DOHH2 (cell line): Measurements from ENCODE around the gene SLC28A3.

ENCODE experiments used
- H3F3A ChIP-seq: fragments of 200-600 bp; sonication (generic), shearing (Covaris generic); 2 replicates; pipeline ENCODE4 v1.6.0; 2016; ENCODE audit warnings: antibody characterized with exemption, mild to moderate bottlenecking; ENCODE audit not compliant: control insufficient read depth, insufficient read depth
- H3K27ac ChIP-seq: fragments of 200-600 bp; sonication (generic); 2 replicates; pipeline ENCODE4 v1.5.1; 2014; ENCODE audit warnings: low read depth, mild to moderate bottlenecking, low read length, moderate library complexity
- H3K27me3 ChIP-seq: fragments of 200-600 bp; sonication (generic); 2 replicates; pipeline ENCODE4 v1.6.1; 2014; ENCODE audit warnings: mild to moderate bottlenecking, low read length, mixed read lengths; ENCODE audit not compliant: control insufficient read depth
- H3K36me3 ChIP-seq: fragments of 200-600 bp; sonication (generic); 2 replicates; pipeline ENCODE4 v1.6.1; 2014; ENCODE audit warnings: mild to moderate bottlenecking, low read length, moderate library complexity, mixed read lengths; ENCODE audit not compliant: control insufficient read depth
- H3K4me1 ChIP-seq: fragments of 200-600 bp; sonication (generic); 2 replicates; pipeline ENCODE4 v1.6.1; 2014; ENCODE audit warnings: mild to moderate bottlenecking, low read length, mixed read lengths; ENCODE audit not compliant: control insufficient read depth
- H3K4me2 ChIP-seq: fragments of 200-600 bp; sonication (generic); 2 replicates; pipeline ENCODE4 v1.6.0; 2014; ENCODE audit warnings: mild to moderate bottlenecking, low read length, moderate library complexity
- H3K4me3 ChIP-seq: fragments of 200-600 bp; sonication (generic); 2 replicates; pipeline ENCODE4 v1.5.1; 2014; ENCODE audit warnings: mild to moderate bottlenecking, low read length, mixed read lengths
- H3K79me2 ChIP-seq: fragments of 200-600 bp; sonication (generic); 2 replicates; pipeline ENCODE4 v1.6.1; 2014; ENCODE audit warnings: mild to moderate bottlenecking, low read length, mixed read lengths; ENCODE audit not compliant: control insufficient read depth
- H3K9me2 ChIP-seq: fragments of 200-600 bp; sonication (generic); replicated peaks from 2 replicates; pipeline ENCODE4 v1.6.1; 2014; ENCODE audit warnings: mild to moderate bottlenecking, low read length, mixed read lengths; ENCODE audit not compliant: control insufficient read depth
- H3K9me3 ChIP-seq: fragments of 200-600 bp; sonication (generic); 2 replicates; pipeline ENCODE4 v1.6.1; 2014; ENCODE audit warnings: antibody characterized with exemption, low read length, mixed read lengths; ENCODE audit not compliant: control insufficient read depth, insufficient read depth
- H4K20me1 ChIP-seq: fragments of 200-600 bp; sonication (generic); 2 replicates; pipeline ENCODE4 v1.6.0; 2014; ENCODE audit warnings: low read depth, mild to moderate bottlenecking, antibody characterized with exemption, low read length, moderate library complexity; ENCODE audit not compliant: control insufficient read depth, insufficient read depth
- CTCF ChIP-seq: fragments of 200-600 bp; sonication (generic); IDR thresholded peaks from one replicate; pipeline ENCODE4 v1.5.1; 2014; ENCODE audit warnings: antibody characterized with exemption, mild to moderate bottlenecking, low read depth, low read length; ENCODE audit not compliant: poor library complexity, severe bottlenecking
- EZH2phosphoT487 ChIP-seq: fragments of 200-600 bp; sonication (generic); IDR thresholded peaks from 2 replicates; pipeline ENCODE4 v1.6.1; 2017; ENCODE audit warnings: borderline replicate concordance, mild to moderate bottlenecking, antibody characterized with exemption, low read length, moderate library complexity, mixed read lengths

SLC28A3 gene

GRCh38 chr9:84305497-84306131 lies 34.9 kb downstream of the SLC28A3 start:
- no peak overlapping the region for H3K4me2 ChIP-seq
- H3K9me2 ChIP-seq: no peaks in the 10 kb centered on the region
- H3K27ac ChIP-seq: no peak overlapping the region
- H3K4me3 ChIP-seq: no peak overlapping the region
- no peaks in the 10 kb centered on the region for H3K27me3 ChIP-seq
- H3K36me3 ChIP-seq: no peaks in the 10 kb centered on the region
- H3F3A ChIP-seq: no peaks in the 10 kb centered on the region
- no peaks in the 10 kb centered on the region for H4K20me1 ChIP-seq
- TF ChIP-seq EZH2phosphoT487: no peak
- no peak for TF ChIP-seq CTCF
- H3K9me3 ChIP-seq: no peaks in the 10 kb centered on the region
- H3K79me2 ChIP-seq: no peaks in the 10 kb centered on the region
- no peaks in the 10 kb centered on the region for H3K4me1 ChIP-seq

GRCh38 chr9:84304166-84304565 lies 36.4 kb downstream of the SLC28A3 start:
- no peaks in the 10 kb centered on the region for H3K79me2 ChIP-seq
- no peak overlapping the region for H3K4me2 ChIP-seq
- H3K9me3 ChIP-seq: no peaks in the 10 kb centered on the region
- no peaks in the 10 kb centered on the region for H4K20me1 ChIP-seq
- H3K4me3 ChIP-seq: no peak overlapping the region
- no peaks in the 10 kb centered on the region for H3F3A ChIP-seq
- no peaks in the 10 kb centered on the region for H3K36me3 ChIP-seq
- no peak overlapping the region for H3K27ac ChIP-seq
- H3K27me3 ChIP-seq: no peaks in the 10 kb centered on the region
- no peak for TF ChIP-seq EZH2phosphoT487
- H3K4me1 ChIP-seq: no peaks in the 10 kb centered on the region
- no peaks in the 10 kb centered on the region for H3K9me2 ChIP-seq

DNA sequence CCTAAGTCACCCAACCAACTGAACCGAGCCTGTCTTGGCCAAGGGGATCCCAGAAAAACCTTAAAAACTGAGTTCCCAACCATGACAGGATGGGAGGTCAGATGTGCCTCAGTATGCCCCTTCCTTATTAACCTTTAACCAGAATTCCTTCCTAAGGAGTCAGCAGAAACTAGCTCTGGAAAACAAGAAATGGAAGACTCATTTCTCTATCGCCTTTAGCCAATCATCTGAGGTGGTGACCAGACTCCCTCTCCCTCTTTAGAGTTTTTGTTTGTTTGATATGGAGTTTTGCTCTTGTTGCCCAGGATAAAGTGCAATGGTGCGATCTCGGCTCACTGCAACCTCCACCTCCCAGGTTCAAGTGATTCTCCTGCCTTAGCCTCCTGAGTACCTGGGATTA lies 37.5 kb downstream of the SLC28A3 start:
- Histone ChIP-seq H3K4me2 (no peak overlapping the region), H4K20me1 (no peaks in the 10 kb centered on the region), H3K4me1 (no peaks in the 10 kb centered on the region), H3K4me3 (no peak overlapping the region), H3K27me3 (no peaks in the 10 kb centered on the region), H3K79me2 (no peaks in the 10 kb centered on the region), H3K36me3 (no peaks in the 10 kb centered on the region), H3K9me2 (no peaks in the 10 kb centered on the region), H3F3A (no peaks in the 10 kb centered on the region), H3K27ac (no peak overlapping the region), H3K9me3 (no peaks in the 10 kb centered on the region)
- no peak for TF ChIP-seq CTCF
- no peak for TF ChIP-seq EZH2phosphoT487

DNA sequence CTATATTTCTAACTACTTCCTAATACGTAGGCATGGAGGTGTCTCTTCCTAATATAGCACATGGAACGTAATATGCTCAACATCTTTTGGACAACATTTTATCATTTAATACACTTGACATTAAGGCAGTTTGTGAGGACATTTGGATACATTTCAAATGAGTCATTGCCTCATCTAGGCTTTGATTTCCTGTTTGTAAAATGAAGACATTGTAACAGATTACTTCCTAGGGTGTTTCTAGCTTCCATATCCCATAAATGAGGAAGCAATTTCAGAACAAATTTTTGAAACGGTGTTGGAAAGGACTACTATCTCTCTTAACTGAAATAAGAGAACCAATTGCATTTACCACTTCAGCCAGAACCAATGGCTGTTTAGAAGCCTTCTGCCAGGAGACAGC lies 38.7 kb downstream of the SLC28A3 start:
- H3K36me3 ChIP-seq: no peaks in the 10 kb centered on the region
- no peaks in the 10 kb centered on the region for H3F3A ChIP-seq
- H3K4me2 ChIP-seq: no peak overlapping the region
- 0 out of 2 replicates have a peak, but pooled peaks cover 1% of the 10 kb centered on the region for H3K27me3 ChIP-seq
- H3K9me3 ChIP-seq: no peaks in the 10 kb centered on the region
- TF ChIP-seq EZH2phosphoT487 (no peak), CTCF (no peak)
- H3K79me2 ChIP-seq: no peaks in the 10 kb centered on the region
- H4K20me1 ChIP-seq: no peaks in the 10 kb centered on the region
- no peaks in the 10 kb centered on the region for H3K4me1 ChIP-seq
- no peak overlapping the region for H3K27ac ChIP-seq
- H3K4me3 ChIP-seq: no peak overlapping the region
- H3K9me2 ChIP-seq: no peaks in the 10 kb centered on the region
